Gastroesophageal sphincter (tissue), 4 donors: ENCODE results near the gene ACTR1A. TPM values are rescaled to one million over a fixed set of nuclear protein-coding genes. Genes with fewer than 3 reads are reported as not detected.

Experiments used
- ATAC-seq: fragments of 150-250 bp; one replicate; pipeline ENCODE4 v1.9.1; 2016; ENCODE audit warnings: mild to moderate bottlenecking, moderate library complexity
- H3K27ac ChIP-seq, 4 donors: fragments of 200-600 bp; sonication (generic) in 3 of 4; 1 replicate in 3 of 4; 2 replicates in 1 of 4; pipeline ENCODE4 v1.5.1; 2016 to 2019
- H3K27me3 ChIP-seq: fragments of 200-600 bp; sonication (generic); one replicate; pipeline ENCODE4 v1.5.1; 2019
- H3K36me3 ChIP-seq, 2 donors: fragments of 200-600 bp; sonication (generic); one replicate each; pipeline ENCODE4 v1.5.1; 2019; ENCODE audit warnings: control low read depth in 1 of 2
- H3K4me1 ChIP-seq, 3 donors: fragments of 200-600 bp; sonication (generic); 1 replicate in 2 of 3; 2 replicates in 1 of 3; pipeline ENCODE4 v1.5.1; 2016 to 2019; ENCODE audit warnings: control low read depth in 2 of 3
- H3K4me3 ChIP-seq, 2 donors: fragments of 200-600 bp; sonication (generic); one replicate each; pipeline ENCODE4 v1.5.1; 2019; ENCODE audit warnings: mild to moderate bottlenecking in 1 of 2, moderate library complexity in 1 of 2
- H3K9me3 ChIP-seq, 3 donors: fragments of 200-600 bp; sonication (generic); one replicate each; pipeline ENCODE4 v1.5.1; 2017 to 2019; ENCODE audit warnings: control low read depth in 2 of 3
- EP300 ChIP-seq: sonication (generic); formaldehyde crosslinking; IDR thresholded peaks from one replicate; pipeline ENCODE4 v1.6.1; 2017; ENCODE audit warnings: antibody characterized with exemption, mild to moderate bottlenecking
- POLR2A ChIP-seq, 2 donors: fragments of 450-650 bp; IDR thresholded peaks; one replicate each; pipeline ENCODE4 v1.6.1; 2017; ENCODE audit warnings: antibody characterized with exemption in 2 of 2, mild to moderate bottlenecking in 2 of 2, moderate library complexity in 1 of 2
- POLR2AphosphoS5 ChIP-seq: sonication (generic); formaldehyde crosslinking; IDR thresholded peaks from one replicate; pipeline ENCODE4 v1.6.1; 2017; ENCODE audit warnings: antibody characterized with exemption
- WGBS, 2 donors: methylation state at CpG; one replicate each; pipeline ENCODE4 v1.1.5; 2018; ENCODE audit warnings: low coverage in 1 of 2; 5-methylcytosine and 5-hydroxymethylcytosine counted together
- small RNA-seq, 4 donors: library from RNA; depleted of rRNA; stranded (forward); fragments of <200 nt; gene quantifications; one replicate each; pipeline ENCODE3, GENCODE V24; 2016
- total RNA-seq, 4 donors: library from RNA; depleted of rRNA; stranded (reverse); fragments of >200 nt; gene quantifications; one replicate each; pipeline ENCODE4 v1.1.0, GENCODE V29; 2016
- TF ChIP-seq, protein P1 (sequence below), 4 experiments: fragments of 200-600 bp in 2 of 4; fragments of 450-650 bp in 2 of 4; sonication (generic) in 1 of 4; IDR thresholded peaks; one replicate each; pipeline ENCODE4 v1.5.1; 2017 to 2019; ENCODE audit warnings: antibody characterized with exemption in 4 of 4, mild to moderate bottlenecking in 2 of 4, moderate library complexity in 2 of 4

Gene ACTR1A
- total RNA-seq, 4 donors from 2014 or later: 157 to 221 (median 179) TPM

DNA sequence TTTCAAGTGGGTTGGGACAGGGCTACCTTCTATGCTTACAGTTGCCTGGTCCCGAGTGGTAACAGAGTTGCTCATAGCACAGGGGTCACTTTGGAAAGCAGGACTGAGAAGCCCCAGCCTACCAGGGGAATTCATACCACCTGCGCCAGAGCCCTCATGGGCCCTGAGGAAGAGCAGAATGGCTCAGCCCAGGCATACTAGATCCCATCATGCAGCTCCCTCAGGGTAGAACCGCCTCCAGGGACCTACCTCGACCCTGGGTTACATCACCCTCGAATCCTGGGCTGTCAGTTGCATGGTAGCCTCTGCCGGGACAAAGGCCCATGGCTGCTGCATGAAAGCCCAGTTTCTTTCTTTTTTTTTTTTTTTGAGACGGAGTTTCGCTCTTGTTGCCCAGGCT, 73.0 kb downstream of the ACTR1A start:
- 78 to 90% methylated on average over 2 to 5 of the region's 8 CpGs for WGBS, 2 donors
- TF ChIP-seq POLR2AphosphoS5 (no peak), POLR2A (IDR thresholded peaks at IDR 0.05) (no peak), EP300 (no peak)
- TF ChIP-seq, protein P1, sequence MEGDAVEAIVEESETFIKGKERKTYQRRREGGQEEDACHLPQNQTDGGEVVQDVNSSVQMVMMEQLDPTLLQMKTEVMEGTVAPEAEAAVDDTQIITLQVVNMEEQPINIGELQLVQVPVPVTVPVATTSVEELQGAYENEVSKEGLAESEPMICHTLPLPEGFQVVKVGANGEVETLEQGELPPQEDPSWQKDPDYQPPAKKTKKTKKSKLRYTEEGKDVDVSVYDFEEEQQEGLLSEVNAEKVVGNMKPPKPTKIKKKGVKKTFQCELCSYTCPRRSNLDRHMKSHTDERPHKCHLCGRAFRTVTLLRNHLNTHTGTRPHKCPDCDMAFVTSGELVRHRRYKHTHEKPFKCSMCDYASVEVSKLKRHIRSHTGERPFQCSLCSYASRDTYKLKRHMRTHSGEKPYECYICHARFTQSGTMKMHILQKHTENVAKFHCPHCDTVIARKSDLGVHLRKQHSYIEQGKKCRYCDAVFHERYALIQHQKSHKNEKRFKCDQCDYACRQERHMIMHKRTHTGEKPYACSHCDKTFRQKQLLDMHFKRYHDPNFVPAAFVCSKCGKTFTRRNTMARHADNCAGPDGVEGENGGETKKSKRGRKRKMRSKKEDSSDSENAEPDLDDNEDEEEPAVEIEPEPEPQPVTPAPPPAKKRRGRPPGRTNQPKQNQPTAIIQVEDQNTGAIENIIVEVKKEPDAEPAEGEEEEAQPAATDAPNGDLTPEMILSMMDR (IDR thresholded peaks at IDR 0.05): no peak

More for the DNA sequence above, 73.0 kb downstream of the ACTR1A start:
- Histone ChIP-seq H3K4me1 (peaks cover 0 to 26% (median 6%) of the 10 kb centered on the region in 3 donors), H3K36me3 (peaks cover 0 to 6% of the 10 kb centered on the region in 2 donors), H3K27me3 (peaks cover 11% of the 10 kb centered on the region), H3K27ac (no peak overlapping the region), H3K9me3 (no peaks in the 10 kb centered on the region), H3K4me3 (no peak overlapping the region)
- ATAC-seq: no peak

Small RNA genes lying within 50 kb of the gene (small RNA-seq; reads per million reads assigned to genes)
- 638 to 1,367 (median 963) reads per million in 4 donors for gene MIR146B

Other genes with a start within 250 kb of the ACTR1A start
- gene NFKB2, start 107.0 kb downstream of the ACTR1A start, total RNA-seq: 10 to 100 TPM; 20.5 to 31.6 (median 24.8) TPM
- gene PSD, start 83.9 kb downstream of the ACTR1A start, total RNA-seq: 100 to 1,000 TPM in 1 of 4 donors, 10 to 100 TPM in 3; 28.6 to 195 (median 41.4) TPM
- gene FBXL15, start 81.9 kb downstream of the ACTR1A start, total RNA-seq: 10 to 100 TPM; 18.6 to 41.9 (median 26.1) TPM
- gene CUEDC2, start 70.1 kb downstream of the ACTR1A start, total RNA-seq: 10 to 100 TPM; 61.4 to 84.3 (median 67.5) TPM
- not detected for gene C10orf95, start 51.2 kb downstream of the ACTR1A start, total RNA-seq
- 1 to 10 TPM; 5.3 to 10.0 (median 8.6) TPM for gene SUFU, start 1.3 kb upstream of the ACTR1A start, total RNA-seq
- gene TRIM8, start 141.8 kb upstream of the ACTR1A start, total RNA-seq: 100 to 1,000 TPM in 3 of 4 donors, 10 to 100 TPM in 1; 96.7 to 171 (median 131) TPM
- gene ARL3, start 211.7 kb upstream of the ACTR1A start, total RNA-seq: 1 to 10 TPM; 7.1 to 9.8 (median 9.1) TPM
- gene SFXN2, start 211.9 kb upstream of the ACTR1A start, total RNA-seq: 1 to 10 TPM in 2 of 4 donors, under 1 TPM in 2; 0.45 to 3.2 (median 1.2) TPM
- 100 to 1,000 TPM; 125 to 142 (median 132) TPM for gene WBP1L, start 241.2 kb upstream of the ACTR1A start, total RNA-seq